Measurements from ENCODE around the gene HOXA3. TPM values are rescaled to one million over a fixed set of nuclear protein-coding genes. Genes with fewer than 3 reads are reported as not detected.

The HOXA3 gene
- total RNA-seq, 1 experiment from 2014 or later: 4.5 TPM

GRCh38 chr7:27138472-27138871, 13.9 kb downstream of the HOXA3 start:
- intact Hi-C loops (cut with micrococcal nuclease): no loop called here
- H3K4me2 ChIP-seq (ENCODE audit: low read length): no peak overlapping the region
- no peaks in the 10 kb centered on the region for H3K9me2 ChIP-seq (replicated peaks; ENCODE audit: low read length)
- no peak overlapping the region for H3K4me3 ChIP-seq (ENCODE audit: low read length)
- POLR2A ChIA-PET (ENCODE audit: unreplicated experiment): no interaction called here
- no peaks in the 10 kb centered on the region for H3F3A ChIP-seq (ENCODE audit: low read length, unreplicated experiment)
- H4K20me1 ChIP-seq (ENCODE audit: low read length): no peaks in the 10 kb centered on the region
- H2AFZ ChIP-seq (ENCODE audit: low read length): no peak overlapping the region
- ATAC-seq: no peak
- no peaks in the 10 kb centered on the region; the same call in 1 of the 2 replicates for H3K36me3 ChIP-seq (ENCODE audit: low read depth, low read length)
- H3K4me1 ChIP-seq (ENCODE audit: insufficient read depth, low read length): peaks cover 28% of the 10 kb centered on the region
- no peaks in the 10 kb centered on the region for H3K27me3 ChIP-seq (ENCODE audit: low read length)
- no peaks in the 10 kb centered on the region for H3K9me3 ChIP-seq (ENCODE audit: low read length)
- H3K9ac ChIP-seq (ENCODE audit: low read length): no peak overlapping the region
- TF ChIP-seq CTCF (conservative IDR thresholded peaks at IDR 0.05; ENCODE audit: low read depth, low read length): no peak
- TF ChIP-seq EZH2phosphoT487 (IDR thresholded peaks at IDR 0.05; ENCODE audit: borderline replicate concordance, low read length): no peak
- no peak for TF ChIP-seq EZH2 (IDR thresholded peaks at IDR 0.05; ENCODE audit: low read length, unreplicated experiment)
- CTCF ChIA-PET: no interaction called here
- H3K79me2 ChIP-seq (ENCODE audit: low read length): peaks cover 4% of the 10 kb centered on the region; the same call in 1 of the 2 replicates
- no peak overlapping the region for H3K27ac ChIP-seq (ENCODE audit: low read length)
- BruUV-seq (replicated peaks): no TSS peak
- no peak for DNase-seq

GRCh38 chr7:27137640-27138315, 14.6 kb downstream of the HOXA3 start:
- no peaks in the 10 kb centered on the region for H4K20me1 ChIP-seq (ENCODE audit: low read length)
- no peak for TF ChIP-seq CTCF (conservative IDR thresholded peaks at IDR 0.05; ENCODE audit: low read depth, low read length)
- TF ChIP-seq EZH2 (IDR thresholded peaks at IDR 0.05; ENCODE audit: low read length, unreplicated experiment): no peak
- ATAC-seq (no peak), DNase-seq (no peak)
- ChIA-PET POLR2A (ENCODE audit: unreplicated experiment) (no interaction called here), CTCF (no interaction called here)
- no peaks in the 10 kb centered on the region for H3K27me3 ChIP-seq (ENCODE audit: low read length)
- no peak overlapping the region for H3K4me3 ChIP-seq (ENCODE audit: low read length)
- intact Hi-C loops (cut with micrococcal nuclease): no loop called here
- no peaks in the 10 kb centered on the region for H3F3A ChIP-seq (ENCODE audit: low read length, unreplicated experiment)
- H2AFZ ChIP-seq (ENCODE audit: low read length): no peak overlapping the region
- H3K4me1 ChIP-seq (ENCODE audit: insufficient read depth, low read length): peaks cover 31% of the 10 kb centered on the region
- no peak overlapping the region for H3K4me2 ChIP-seq (ENCODE audit: low read length)
- no peak overlapping the region for H3K27ac ChIP-seq (ENCODE audit: low read length)
- no peak overlapping the region for H3K9ac ChIP-seq (ENCODE audit: low read length)
- no peaks in the 10 kb centered on the region; the same call in 1 of the 2 replicates for H3K36me3 ChIP-seq (ENCODE audit: low read depth, low read length)
- H3K9me3 ChIP-seq (ENCODE audit: low read length): no peaks in the 10 kb centered on the region
- H3K9me2 ChIP-seq (replicated peaks; ENCODE audit: low read length): no peaks in the 10 kb centered on the region
- H3K79me2 ChIP-seq (ENCODE audit: low read length): peaks cover 11% of the 10 kb centered on the region
- no TSS peak for BruUV-seq (replicated peaks)

- no peaks in the 10 kb centered on the region for H3K9me3 ChIP-seq (ENCODE audit: low read length)
- no peak for TF ChIP-seq EZH2phosphoT487 (IDR thresholded peaks at IDR 0.05; ENCODE audit: borderline replicate concordance, low read length)
- no peak for TF ChIP-seq EZH2 (IDR thresholded peaks at IDR 0.05; ENCODE audit: low read length, unreplicated experiment)
- no peak for TF ChIP-seq CTCF (conservative IDR thresholded peaks at IDR 0.05; ENCODE audit: low read depth, low read length)
- H3K4me1 ChIP-seq (ENCODE audit: insufficient read depth, low read length): peaks cover 45% of the 10 kb centered on the region
- H3K9me2 ChIP-seq (replicated peaks; ENCODE audit: low read length): no peaks in the 10 kb centered on the region
- no peaks in the 10 kb centered on the region for H3K27me3 ChIP-seq (ENCODE audit: low read length)
- peak overlapping the region; percentile 87 for H3K27ac ChIP-seq (ENCODE audit: low read length)
- H3K4me3 ChIP-seq (ENCODE audit: low read length): no peak overlapping the region
- H3K4me2 ChIP-seq (ENCODE audit: low read length): peak overlapping the region; percentile 64
- DNase-seq (peak; percentile 89), ATAC-seq (peak; percentile 53)
- BruUV-seq (replicated peaks): no TSS peak
- ChIA-PET POLR2A (ENCODE audit: unreplicated experiment) (interaction anchor here (0.5 to 1.5 kb wide), 7 partner anchors 14 to 997 kb away, joined by 3 to 21 read pairs (median 6); no protein-coding TSS in a partner anchor), CTCF (interaction anchor here (0.6 to 1.2 kb wide), 4 partner anchors 26 to 769 kb away, joined by 3 to 8 read pairs (median 4); no protein-coding TSS in a partner anchor)
- no peaks in the 10 kb centered on the region for H3K36me3 ChIP-seq (ENCODE audit: low read depth, low read length)
- no peaks in the 10 kb centered on the region for H3F3A ChIP-seq (ENCODE audit: low read length, unreplicated experiment)
- H4K20me1 ChIP-seq (ENCODE audit: low read length): no peaks in the 10 kb centered on the region
- intact Hi-C loops (cut with micrococcal nuclease): loop anchor here (1.0 to 2.0 kb wide), 3 partner anchors 15 to 36 kb away; no protein-coding TSS in a partner anchor
- peaks cover 34% of the 10 kb centered on the region for H3K79me2 ChIP-seq (ENCODE audit: low read length)
- H3K9ac ChIP-seq (ENCODE audit: low read length): peak overlapping the region; percentile 15; the same call in 1 of the 2 replicates
- H2AFZ ChIP-seq (ENCODE audit: low read length): no peak overlapping the region
Observed at GRCh38 chr7:27134392-27134791, 18.0 kb downstream of the HOXA3 start.

All from PC-3 (cell line).